Uterine smooth muscle cell (primary cell): ENCODE measurements around the gene CTAG1B. TPM values are rescaled to one million over a fixed set of nuclear protein-coding genes. Genes with fewer than 3 reads are reported as not detected.

ENCODE experiments used
- total RNA-seq: library from RNA; depleted of rRNA; stranded (reverse); fragments of >200 nt; gene quantifications from 2 replicates; pipeline ENCODE4 v1.2.3, GENCODE V29; 2014

CTAG1B gene
- not detected in 2 replicates for total RNA-seq

DNA sequence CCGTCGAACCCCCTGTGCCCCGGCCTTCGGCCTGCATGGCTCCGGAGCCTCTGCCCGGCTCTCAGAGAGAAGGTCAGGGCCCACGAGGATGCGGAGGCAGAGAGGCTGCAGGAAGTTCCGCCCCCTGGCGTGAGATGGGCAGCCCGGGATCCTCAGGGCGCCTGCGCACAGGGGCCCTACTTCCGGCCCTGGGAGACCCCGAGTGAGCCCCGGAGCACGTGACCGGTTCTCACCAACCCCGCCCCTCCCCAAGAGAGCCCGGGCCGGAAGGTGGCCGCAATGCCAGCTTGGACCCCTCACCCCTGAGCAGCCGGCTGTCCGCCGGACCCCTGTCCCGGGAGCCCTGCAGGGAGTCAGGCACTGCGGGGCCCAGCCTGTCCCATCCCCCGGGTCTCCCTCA lies at the start of gene CTAG1B:
TSS of gene CTAG1B (minus strand) at position 101 of the 400 bp plus-strand sequence. CDS start at position 37, 64 bp downstream.

DNA sequence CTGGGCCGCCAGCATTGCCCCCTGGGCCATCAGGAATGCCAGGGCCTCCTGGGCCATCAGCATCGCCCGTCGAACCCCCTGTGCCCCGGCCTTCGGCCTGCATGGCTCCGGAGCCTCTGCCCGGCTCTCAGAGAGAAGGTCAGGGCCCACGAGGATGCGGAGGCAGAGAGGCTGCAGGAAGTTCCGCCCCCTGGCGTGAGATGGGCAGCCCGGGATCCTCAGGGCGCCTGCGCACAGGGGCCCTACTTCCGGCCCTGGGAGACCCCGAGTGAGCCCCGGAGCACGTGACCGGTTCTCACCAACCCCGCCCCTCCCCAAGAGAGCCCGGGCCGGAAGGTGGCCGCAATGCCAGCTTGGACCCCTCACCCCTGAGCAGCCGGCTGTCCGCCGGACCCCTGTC lies 34.3 kb upstream of the CTAG1B start, which contains the start of gene CTAG2:
TSS of gene CTAG2 (minus strand) at position 167 of the 400 bp plus-strand sequence. CDS start at position 103, 64 bp downstream.

DNA sequence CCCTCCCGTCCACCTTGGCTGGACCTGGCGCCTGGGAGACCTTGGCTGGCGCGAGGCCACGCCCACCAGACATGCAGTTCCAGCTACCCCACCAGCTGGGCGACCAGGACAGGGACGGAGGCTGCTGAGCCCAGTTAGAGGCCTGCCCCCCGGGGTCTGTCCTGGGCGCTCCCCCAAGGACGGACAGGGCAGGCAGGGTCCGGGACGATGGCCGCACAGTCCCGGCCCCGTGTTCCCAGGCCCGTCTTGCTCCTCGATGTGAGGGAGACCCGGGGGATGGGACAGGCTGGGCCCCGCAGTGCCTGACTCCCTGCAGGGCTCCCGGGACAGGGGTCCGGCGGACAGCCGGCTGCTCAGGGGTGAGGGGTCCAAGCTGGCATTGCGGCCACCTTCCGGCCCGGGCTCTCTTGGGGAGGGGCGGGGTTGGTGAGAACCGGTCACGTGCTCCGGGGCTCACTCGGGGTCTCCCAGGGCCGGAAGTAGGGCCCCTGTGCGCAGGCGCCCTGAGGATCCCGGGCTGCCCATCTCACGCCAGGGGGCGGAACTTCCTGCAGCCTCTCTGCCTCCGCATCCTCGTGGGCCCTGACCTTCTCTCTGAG lies 34.4 kb downstream of the CTAG1B start, which contains the start of gene CTAG1A:
TSS of gene CTAG1A (plus strand) at position 549 of the 599 bp plus-strand sequence. CDS start 74 bp downstream, outside the sequence.

Other genes starting within 250 kb of the CTAG1B start
- 2,419 and 3,747 TPM in 2 replicates for gene FLNA, start 244.6 kb downstream of the CTAG1B start, total RNA-seq
- 17.1 and 20.6 TPM in 2 replicates for gene EMD, start 240.0 kb downstream of the CTAG1B start, total RNA-seq
- 2,853 and 3,007 TPM in 2 replicates for gene RPL10, start 220.9 kb downstream of the CTAG1B start, total RNA-seq
- 31.5 and 54.7 TPM in 2 replicates for gene DNASE1L1, start 210.0 kb downstream of the CTAG1B start, total RNA-seq
- gene TAFAZZIN, start 207.7 kb downstream of the CTAG1B start, total RNA-seq: 16.3 and 19.1 TPM in 2 replicates
- gene ATP6AP1, start 190.6 kb downstream of the CTAG1B start, total RNA-seq: 58.3 and 72.5 TPM in 2 replicates
- 110 and 115 TPM in 2 replicates for gene GDI1, start 182.1 kb downstream of the CTAG1B start, total RNA-seq
- gene FAM50A, start 175.1 kb downstream of the CTAG1B start, total RNA-seq: 89.5 and 112 TPM in 2 replicates
- gene PLXNA3, start 161.0 kb downstream of the CTAG1B start, total RNA-seq: 19.2 and 26.2 TPM in 2 replicates
- gene LAGE3, start 140.0 kb downstream of the CTAG1B start, total RNA-seq: 11.4 and 25.7 TPM in 2 replicates
- gene UBL4A, start 132.7 kb downstream of the CTAG1B start, total RNA-seq: 41.7 and 59.2 TPM in 2 replicates
- gene SLC10A3, start 128.7 kb downstream of the CTAG1B start, total RNA-seq: 15.9 and 17.5 TPM in 2 replicates
- gene FAM3A, start 103.0 kb downstream of the CTAG1B start, total RNA-seq: 32.4 TPM in 2 replicates
- 62.4 and 81.9 TPM in 2 replicates for gene G6PD, start 72.4 kb downstream of the CTAG1B start, total RNA-seq
- 17.5 and 18.7 TPM in 2 replicates for gene IKBKG, start 71.7 kb downstream of the CTAG1B start, total RNA-seq
- not detected in 2 replicates for gene CTAG1A, start 34.1 kb downstream of the CTAG1B start, total RNA-seq
- gene CTAG2, start 34.3 kb upstream of the CTAG1B start, total RNA-seq: not detected in 2 replicates
- gene GAB3, start 131.8 kb upstream of the CTAG1B start, total RNA-seq: 0.77 and 1.4 TPM in 2 replicates
- gene DKC1, start 143.6 kb upstream of the CTAG1B start, total RNA-seq: 36.5 and 60.1 TPM in 2 replicates
- 15.2 and 18.8 TPM in 2 replicates for gene MPP1, start 186.2 kb upstream of the CTAG1B start, total RNA-seq
- gene SMIM9, start 215.4 kb upstream of the CTAG1B start, total RNA-seq: not detected in 2 replicates